A549 (cell line): ENCODE results near the gene TLR5.

Experiments
- KDM1A ChIP-seq: fragments of 200-600 bp; sonication (generic); IDR thresholded peaks from 2 replicates; pipeline ENCODE4 v1.6.1; 2016; ENCODE audit warnings: low read depth, mild to moderate bottlenecking
- TF ChIP-seq, protein P1 (sequence below): fragments of >200 bp; sonication (Bioruptor Twin); formaldehyde crosslinking; IDR thresholded peaks from 3 replicates; pipeline ENCODE4 v1.5.1; 2016

DNA sequence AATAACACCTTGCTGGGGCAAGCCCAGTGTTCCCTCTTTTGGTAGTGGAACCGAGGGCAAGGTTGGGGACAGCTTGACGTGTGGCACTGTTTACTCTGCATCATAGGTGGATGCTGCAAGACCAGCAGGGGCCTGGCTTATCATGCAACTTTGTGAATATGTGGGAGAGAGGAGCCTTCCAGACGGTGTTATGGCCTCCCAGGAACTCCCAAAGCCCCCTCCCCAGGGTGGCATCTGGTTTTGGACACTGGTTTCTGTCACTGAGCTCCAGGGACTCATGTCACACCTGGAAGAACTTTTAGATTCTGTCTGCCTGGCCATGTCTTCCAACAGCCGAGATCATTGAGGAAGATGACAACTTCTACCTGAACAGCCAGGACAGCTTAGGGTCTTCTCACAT, 1.4 kb upstream of the TLR5 start:
- TF ChIP-seq, protein P1, sequence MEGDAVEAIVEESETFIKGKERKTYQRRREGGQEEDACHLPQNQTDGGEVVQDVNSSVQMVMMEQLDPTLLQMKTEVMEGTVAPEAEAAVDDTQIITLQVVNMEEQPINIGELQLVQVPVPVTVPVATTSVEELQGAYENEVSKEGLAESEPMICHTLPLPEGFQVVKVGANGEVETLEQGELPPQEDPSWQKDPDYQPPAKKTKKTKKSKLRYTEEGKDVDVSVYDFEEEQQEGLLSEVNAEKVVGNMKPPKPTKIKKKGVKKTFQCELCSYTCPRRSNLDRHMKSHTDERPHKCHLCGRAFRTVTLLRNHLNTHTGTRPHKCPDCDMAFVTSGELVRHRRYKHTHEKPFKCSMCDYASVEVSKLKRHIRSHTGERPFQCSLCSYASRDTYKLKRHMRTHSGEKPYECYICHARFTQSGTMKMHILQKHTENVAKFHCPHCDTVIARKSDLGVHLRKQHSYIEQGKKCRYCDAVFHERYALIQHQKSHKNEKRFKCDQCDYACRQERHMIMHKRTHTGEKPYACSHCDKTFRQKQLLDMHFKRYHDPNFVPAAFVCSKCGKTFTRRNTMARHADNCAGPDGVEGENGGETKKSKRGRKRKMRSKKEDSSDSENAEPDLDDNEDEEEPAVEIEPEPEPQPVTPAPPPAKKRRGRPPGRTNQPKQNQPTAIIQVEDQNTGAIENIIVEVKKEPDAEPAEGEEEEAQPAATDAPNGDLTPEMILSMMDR = no peak
- no peak for TF ChIP-seq KDM1A
